GM12873 (cell line): ENCODE results near the gene PITPNC1.

ENCODE experiments used
- TF ChIP-seq, protein P1 (sequence below): IDR thresholded peaks from 2 replicates; pipeline ENCODE4 v1.5.1; 2012; ENCODE audit warnings: low read depth, mild to moderate bottlenecking, moderate library complexity, low read length, control low read depth; ENCODE audit not compliant: insufficient read depth; ENCODE audit errors: missing control alignments

PITPNC1 gene

DNA sequence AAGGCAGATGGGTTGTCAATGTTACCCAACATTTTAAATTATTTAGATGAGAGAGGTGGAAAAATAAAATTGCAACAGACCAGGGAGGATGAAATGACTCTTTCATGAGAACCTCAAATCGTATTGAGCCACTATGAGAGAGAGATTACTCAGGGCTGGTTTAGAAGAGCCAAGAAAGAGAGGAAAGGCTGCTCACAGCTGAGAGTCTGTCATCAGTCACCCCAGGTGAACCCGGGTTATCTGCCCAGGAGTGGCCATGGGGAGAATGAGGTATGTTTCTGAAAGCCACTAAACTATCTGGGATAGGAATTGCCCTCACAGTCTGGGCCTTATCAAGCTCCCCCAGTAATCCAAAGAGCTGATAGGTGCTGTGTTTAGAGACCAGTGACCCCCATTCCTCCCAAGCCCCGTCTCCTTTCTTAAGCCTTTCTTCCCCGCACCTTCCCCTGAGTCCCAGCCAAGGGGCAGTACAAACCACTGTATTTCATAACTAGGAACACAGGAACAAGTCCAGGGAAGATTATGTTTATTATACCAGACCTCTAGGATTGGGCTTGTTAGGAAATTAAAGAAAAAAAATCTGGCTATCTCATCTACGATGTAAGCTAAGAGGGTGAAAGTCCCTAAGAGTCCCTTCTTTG lies 181.8 kb downstream of the PITPNC1 start:
- TF ChIP-seq, protein P1, sequence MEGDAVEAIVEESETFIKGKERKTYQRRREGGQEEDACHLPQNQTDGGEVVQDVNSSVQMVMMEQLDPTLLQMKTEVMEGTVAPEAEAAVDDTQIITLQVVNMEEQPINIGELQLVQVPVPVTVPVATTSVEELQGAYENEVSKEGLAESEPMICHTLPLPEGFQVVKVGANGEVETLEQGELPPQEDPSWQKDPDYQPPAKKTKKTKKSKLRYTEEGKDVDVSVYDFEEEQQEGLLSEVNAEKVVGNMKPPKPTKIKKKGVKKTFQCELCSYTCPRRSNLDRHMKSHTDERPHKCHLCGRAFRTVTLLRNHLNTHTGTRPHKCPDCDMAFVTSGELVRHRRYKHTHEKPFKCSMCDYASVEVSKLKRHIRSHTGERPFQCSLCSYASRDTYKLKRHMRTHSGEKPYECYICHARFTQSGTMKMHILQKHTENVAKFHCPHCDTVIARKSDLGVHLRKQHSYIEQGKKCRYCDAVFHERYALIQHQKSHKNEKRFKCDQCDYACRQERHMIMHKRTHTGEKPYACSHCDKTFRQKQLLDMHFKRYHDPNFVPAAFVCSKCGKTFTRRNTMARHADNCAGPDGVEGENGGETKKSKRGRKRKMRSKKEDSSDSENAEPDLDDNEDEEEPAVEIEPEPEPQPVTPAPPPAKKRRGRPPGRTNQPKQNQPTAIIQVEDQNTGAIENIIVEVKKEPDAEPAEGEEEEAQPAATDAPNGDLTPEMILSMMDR = no peak

DNA sequence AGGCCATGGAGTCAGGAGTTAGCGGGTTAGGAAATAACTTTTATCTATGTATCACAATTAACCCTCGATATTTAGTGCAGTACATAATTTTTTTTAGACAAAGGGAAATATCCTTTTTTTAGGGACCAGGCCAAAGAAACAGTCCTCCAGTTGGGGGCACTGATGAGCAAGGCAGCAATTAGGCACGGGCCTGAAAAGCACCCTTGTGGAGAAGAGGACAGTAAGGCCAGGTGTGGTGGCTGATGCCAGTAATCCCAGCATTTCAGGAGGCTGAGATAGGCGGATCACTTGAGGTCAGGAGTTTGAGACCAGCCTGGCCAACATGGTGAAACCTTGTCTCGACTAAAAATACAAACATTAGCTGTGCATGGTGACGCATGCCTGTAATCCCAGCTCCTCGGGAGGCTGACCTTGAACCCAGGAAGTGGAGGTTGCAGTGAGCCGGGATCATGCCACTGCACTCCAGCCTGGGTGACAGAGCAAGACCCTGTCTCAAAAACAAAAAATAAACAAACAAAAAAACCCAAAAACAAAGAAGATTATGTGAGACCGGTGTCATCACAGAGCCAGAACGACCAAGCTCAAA lies 182.4 kb downstream of the PITPNC1 start:
- TF ChIP-seq, protein P1 = peak; percentile 72

DNA sequence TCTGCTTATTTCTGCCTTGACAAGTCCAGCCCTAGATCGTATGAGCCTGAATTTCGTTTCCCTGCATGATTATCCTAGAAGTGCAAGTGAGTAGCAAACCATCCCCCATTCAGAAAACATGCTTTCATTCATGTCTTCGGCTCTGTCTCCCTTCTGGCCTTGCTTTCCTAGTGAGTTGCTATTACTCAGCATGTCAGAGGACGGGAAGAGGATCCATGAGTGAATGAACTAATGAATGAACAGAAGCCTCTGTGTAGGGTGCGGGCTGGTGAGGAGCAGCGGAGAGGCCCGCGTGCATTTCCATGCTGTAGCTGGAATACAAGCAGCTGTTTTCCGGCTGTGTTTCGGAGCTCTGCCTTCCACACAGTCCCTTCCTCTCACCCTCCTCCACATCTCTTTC lies 184.9 kb downstream of the PITPNC1 start:
- TF ChIP-seq, protein P1 = no peak

DNA sequence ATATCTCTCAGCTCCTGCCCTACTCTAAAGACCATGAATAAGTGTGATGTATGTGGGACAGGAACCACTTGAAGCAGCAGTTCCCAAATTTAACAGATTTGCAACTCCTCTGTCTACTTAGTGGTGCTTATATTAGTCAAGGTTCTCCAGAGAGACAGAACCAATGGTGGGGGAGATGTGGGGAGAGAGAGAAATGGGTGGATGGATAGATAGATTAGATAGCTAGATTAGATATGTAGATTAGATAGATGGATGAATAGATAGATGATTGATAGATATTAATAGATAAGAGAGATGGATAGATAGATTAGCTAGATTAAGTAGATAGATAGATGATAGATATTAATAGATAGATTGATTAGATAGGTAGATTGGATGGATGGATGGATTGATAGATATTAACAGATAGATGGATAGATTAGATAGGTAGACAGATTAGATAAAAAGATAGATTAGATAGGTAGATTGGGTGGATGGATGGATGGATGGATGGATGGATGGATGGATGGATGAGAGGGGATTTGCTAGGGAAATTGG lies 186.7 kb downstream of the PITPNC1 start:
- TF ChIP-seq, protein P1 = no peak

DNA sequence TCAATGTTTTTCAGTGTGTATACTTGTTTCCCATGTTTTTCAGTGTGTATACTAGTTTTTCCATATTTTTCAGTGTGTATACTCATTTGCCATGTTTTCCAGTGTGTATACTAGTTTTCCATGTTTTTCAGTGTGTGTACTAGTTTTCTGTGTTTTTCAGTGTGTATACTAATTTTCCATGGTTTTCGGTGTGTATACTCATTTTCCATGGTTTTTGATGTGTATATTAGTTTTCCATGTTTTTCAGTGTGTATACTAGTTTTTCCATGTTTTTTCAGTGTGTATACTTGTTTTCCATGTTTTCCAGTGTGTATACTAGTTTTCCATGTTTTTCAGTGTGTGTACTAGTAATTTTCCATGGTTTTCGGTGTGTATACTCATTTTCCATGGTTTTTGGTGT lies 188.0 kb downstream of the PITPNC1 start:
- TF ChIP-seq, protein P1 = no peak

DNA sequence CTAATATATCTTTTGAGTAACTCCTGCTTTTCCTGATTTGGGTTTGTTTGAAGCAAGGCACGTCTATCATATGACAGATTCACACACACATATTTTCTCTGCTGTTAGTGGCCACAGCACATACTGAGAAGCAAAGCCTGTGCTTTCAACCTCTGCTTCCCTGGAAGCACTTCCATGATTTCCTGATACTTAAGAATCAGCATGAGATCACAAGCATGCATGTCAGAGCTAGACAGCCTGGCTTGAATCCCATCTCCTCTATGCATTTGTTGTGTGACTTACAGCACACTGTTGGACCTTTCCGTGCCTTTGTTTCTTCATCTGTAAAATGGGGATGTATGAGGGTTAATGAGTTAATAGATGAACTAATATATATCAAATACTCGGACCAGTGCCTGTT lies 189.6 kb downstream of the PITPNC1 start:
- TF ChIP-seq, protein P1 = no peak

DNA sequence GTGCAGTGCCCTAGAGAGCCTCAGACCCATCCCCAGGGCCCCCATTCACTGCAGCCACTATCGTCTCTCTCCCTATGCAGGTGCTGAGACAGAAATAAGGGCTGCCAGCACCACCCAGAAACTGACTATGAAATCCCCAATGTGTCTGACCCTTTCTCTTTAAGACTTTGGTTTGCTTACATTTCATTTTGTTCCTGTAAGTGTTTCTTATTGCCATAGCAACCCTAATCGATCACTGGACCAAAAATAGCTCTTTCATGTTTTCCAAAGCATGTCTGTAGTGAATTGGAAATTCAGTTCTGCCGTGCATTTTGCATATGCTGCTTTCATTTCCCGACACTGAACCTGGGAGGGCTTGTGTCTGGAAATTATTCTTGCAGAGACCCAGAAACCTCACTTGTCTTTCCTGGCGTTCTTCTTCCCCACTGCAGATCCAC lies 192.0 kb downstream of the PITPNC1 start:
- TF ChIP-seq, protein P1 = no peak
